Muscle layer of duodenum (tissue), 2 donors: Measurements from ENCODE around the gene DCAF5.

Experiments
- H3K27ac ChIP-seq: one replicate; pipeline ENCODE4 v1.7.0; 2013; ENCODE audit warnings: mild to moderate bottlenecking, low read length
- H3K27me3 ChIP-seq: one replicate; pipeline ENCODE4 v1.7.0; 2013; ENCODE audit warnings: low read depth, mild to moderate bottlenecking, control low read depth, low read length
- H3K36me3 ChIP-seq, 2 donors: one replicate each; pipeline ENCODE4 v1.7.0; 2013; ENCODE audit warnings: low read length in 2 of 2, control low read depth in 1 of 2, mild to moderate bottlenecking in 1 of 2; ENCODE audit not compliant: insufficient read depth in 2 of 2, control insufficient read depth in 1 of 2
- H3K4me1 ChIP-seq, 2 donors: one replicate each; pipeline ENCODE4 v1.7.0; 2013; ENCODE audit warnings: low read length in 2 of 2, mild to moderate bottlenecking in 2 of 2, control low read depth in 1 of 2, moderate library complexity in 1 of 2; ENCODE audit not compliant: insufficient read depth in 2 of 2, control insufficient read depth in 1 of 2
- H3K4me3 ChIP-seq, 2 donors: one replicate each; pipeline ENCODE4 v1.7.0; 2013; ENCODE audit warnings: low read length in 2 of 2, low read depth in 1 of 2, mild to moderate bottlenecking in 1 of 2
- H3K9me3 ChIP-seq, 2 donors: one replicate each; pipeline ENCODE4 v1.7.0; 2013; ENCODE audit warnings: low read length in 2 of 2, control low read depth in 1 of 2, mild to moderate bottlenecking in 1 of 2; ENCODE audit not compliant: control insufficient read depth in 1 of 2
- donor health status: healthy.

Gene DCAF5

GRCh38 chr14:69012256-69012953 is 140.5 kb downstream of the DCAF5 start:
- no peaks in the 10 kb centered on the region for H3K27me3 ChIP-seq
- no peak overlapping the region for H3K4me3 ChIP-seq
- H3K4me1 ChIP-seq: no peaks in the 10 kb centered on the region
- no peaks in the 10 kb centered on the region for H3K36me3 ChIP-seq
- H3K27ac ChIP-seq: no peak overlapping the region
- no peaks in the 10 kb centered on the region for H3K9me3 ChIP-seq

GRCh38 chr14:69010648-69011047 is 142.3 kb downstream of the DCAF5 start:
- H3K4me1 ChIP-seq: peaks cover 0 to under 1% of the 10 kb centered on the region in 2 donors
- H3K27me3 ChIP-seq: no peaks in the 10 kb centered on the region
- H3K27ac ChIP-seq: no peak overlapping the region
- no peaks in the 10 kb centered on the region for H3K9me3 ChIP-seq
- no peaks in the 10 kb centered on the region for H3K36me3 ChIP-seq
- H3K4me3 ChIP-seq: no peak overlapping the region

GRCh38 chr14:69008421-69008884 is 144.5 kb downstream of the DCAF5 start:
- H3K9me3 ChIP-seq: no peaks in the 10 kb centered on the region
- peaks cover 0 to 4% of the 10 kb centered on the region in 2 donors for H3K4me1 ChIP-seq
- no peaks in the 10 kb centered on the region for H3K27me3 ChIP-seq
- H3K27ac ChIP-seq: no peak overlapping the region
- no peak overlapping the region for H3K4me3 ChIP-seq
- no peaks in the 10 kb centered on the region for H3K36me3 ChIP-seq

- no peaks in the 10 kb centered on the region for H3K9me3 ChIP-seq
- peaks cover 0 to 4% of the 10 kb centered on the region in 2 donors for H3K4me1 ChIP-seq
- no peaks in the 10 kb centered on the region for H3K27me3 ChIP-seq
- peak overlapping the region; percentile 39 for H3K27ac ChIP-seq
- no peaks in the 10 kb centered on the region for H3K36me3 ChIP-seq
- H3K4me3 ChIP-seq: no peak overlapping the region
Observed at GRCh38 chr14:69006346-69006745, 146.6 kb downstream of the DCAF5 start.

- Histone ChIP-seq H3K4me1 (peaks cover 0 to 4% of the 10 kb centered on the region in 2 donors), H3K27me3 (no peaks in the 10 kb centered on the region), H3K27ac (peak overlapping the region; percentile 67), H3K9me3 (no peaks in the 10 kb centered on the region), H3K36me3 (no peaks in the 10 kb centered on the region), H3K4me3 (no peak overlapping the region)
Observed at GRCh38 chr14:69005432-69006148, 147.3 kb downstream of the DCAF5 start.

GRCh38 chr14:69004731-69005431 is 148.0 kb downstream of the DCAF5 start:
- Histone ChIP-seq H3K4me3 (no peak overlapping the region), H3K4me1 (peaks cover 0 to 4% of the 10 kb centered on the region in 2 donors), H3K36me3 (no peaks in the 10 kb centered on the region), H3K27ac (peak overlapping the region; percentile 67), H3K27me3 (no peaks in the 10 kb centered on the region), H3K9me3 (no peaks in the 10 kb centered on the region)

- no peak overlapping the region for H3K27ac ChIP-seq
- H3K4me1 ChIP-seq: peaks cover 0 to 4% of the 10 kb centered on the region in 2 donors
- no peaks in the 10 kb centered on the region for H3K27me3 ChIP-seq
- H3K9me3 ChIP-seq: no peaks in the 10 kb centered on the region
- H3K4me3 ChIP-seq: no peak overlapping the region
- H3K36me3 ChIP-seq: no peaks in the 10 kb centered on the region
Observed at GRCh38 chr14:69003626-69004025, 149.3 kb downstream of the DCAF5 start.

DNA sequence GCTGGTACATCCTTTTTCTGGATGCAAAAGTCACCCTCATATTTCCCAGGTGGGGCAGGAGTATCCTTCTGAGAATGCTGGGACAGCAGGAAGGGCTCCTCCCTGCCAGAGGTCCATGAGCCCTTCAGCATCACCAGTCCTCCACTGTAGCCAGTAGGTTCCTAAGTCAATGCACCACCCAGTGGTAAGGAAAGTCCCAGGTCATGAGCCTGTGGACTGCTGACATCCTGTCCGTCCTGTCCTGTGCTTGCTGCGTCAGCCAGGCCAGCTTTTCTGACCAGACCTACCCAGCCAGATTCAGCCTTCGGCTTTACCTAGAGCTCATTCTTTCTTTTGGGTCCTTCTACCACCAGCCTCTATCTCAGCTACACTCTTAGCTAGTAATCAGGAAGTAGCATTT is 150.8 kb downstream of the DCAF5 start:
- Histone ChIP-seq H3K27me3 (no peaks in the 10 kb centered on the region), H3K4me3 (no peak overlapping the region), H3K36me3 (no peaks in the 10 kb centered on the region), H3K27ac (no peak overlapping the region), H3K4me1 (peaks cover 0 to 4% of the 10 kb centered on the region in 2 donors), H3K9me3 (no peaks in the 10 kb centered on the region)

DNA sequence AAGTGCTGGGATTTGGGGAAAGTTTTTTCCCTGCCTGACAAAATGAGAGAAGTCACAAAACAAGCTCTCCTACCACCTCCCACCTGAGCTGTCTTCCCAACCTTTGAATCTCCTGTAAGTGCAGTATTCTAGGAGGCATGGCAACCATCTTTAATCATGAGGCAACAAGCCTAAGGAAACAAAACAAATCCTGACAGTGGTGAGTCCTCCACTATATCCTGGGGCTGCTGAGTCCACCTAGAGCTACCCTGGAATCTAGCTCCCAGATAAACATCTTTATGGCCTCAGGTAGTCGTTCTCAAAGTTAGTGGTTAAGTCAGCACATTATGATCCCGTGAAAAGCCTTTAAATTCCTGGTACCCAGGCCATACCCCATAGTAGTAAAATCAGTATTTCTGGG is 151.5 kb downstream of the DCAF5 start:
- Histone ChIP-seq H3K27me3 (no peaks in the 10 kb centered on the region), H3K4me3 (no peak overlapping the region), H3K9me3 (no peaks in the 10 kb centered on the region), H3K4me1 (peaks cover 0 to 4% of the 10 kb centered on the region in 2 donors), H3K36me3 (no peaks in the 10 kb centered on the region), H3K27ac (no peak overlapping the region)
